SKM-1 treated with dmso at 0.1 percent for 144 hours (cell line): ENCODE data around the gene EYA4.

Source experiments
- DNase-seq: peaks from one replicate; lab custom pipeline; 2025; ENCODE audit not compliant: unreplicated experiment; lab: John Stamatoyannopoulos, UW

EYA4 gene

DNA sequence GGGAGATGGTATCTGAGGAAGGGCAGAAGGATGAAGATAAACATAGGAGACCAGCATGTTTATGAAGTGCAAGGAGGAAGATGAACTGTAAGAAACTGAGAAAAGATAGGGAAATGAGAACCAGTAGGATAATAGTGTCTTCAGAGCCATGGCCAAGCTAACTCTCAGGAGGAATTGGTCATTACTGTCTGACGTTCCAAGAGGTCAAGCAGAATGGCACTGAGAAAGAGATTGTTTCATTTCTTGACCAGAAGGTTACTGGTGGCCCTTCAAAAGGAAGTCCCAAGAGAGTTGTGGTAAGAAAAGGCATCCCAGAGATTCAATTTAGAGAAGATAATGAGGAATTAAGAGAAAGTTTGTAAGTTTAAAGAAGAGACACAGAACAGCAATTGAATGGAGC, 47.5 kb downstream of the EYA4 start:
- DNase-seq = no peak

DNA sequence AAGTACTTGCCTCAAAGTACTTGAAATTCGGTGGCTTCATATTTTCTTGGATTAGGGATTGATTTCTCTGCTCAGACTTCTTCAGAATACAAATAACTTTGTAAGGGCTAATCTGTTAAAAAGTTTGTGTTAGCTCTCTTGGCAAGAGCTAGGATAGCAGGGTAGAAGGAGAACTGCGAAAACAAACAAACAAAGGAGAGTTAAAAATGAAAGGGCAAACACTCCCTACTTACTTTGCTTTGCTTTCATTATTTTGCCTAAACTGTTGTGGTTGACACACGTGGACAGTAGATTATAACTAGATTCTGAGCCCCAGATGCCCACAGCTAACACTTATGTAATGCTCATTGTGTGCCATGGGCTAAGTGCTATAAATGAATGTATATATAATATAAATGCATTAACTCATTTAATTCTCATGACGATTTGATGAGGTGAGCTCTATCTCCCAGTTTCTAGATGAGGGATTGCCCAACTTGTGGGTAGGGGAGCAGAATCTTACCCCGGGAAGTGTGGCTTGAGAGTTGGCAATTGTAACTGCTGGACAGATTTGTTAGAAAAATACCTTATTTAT, 48.7 kb downstream of the EYA4 start:
- no peak for DNase-seq

DNA sequence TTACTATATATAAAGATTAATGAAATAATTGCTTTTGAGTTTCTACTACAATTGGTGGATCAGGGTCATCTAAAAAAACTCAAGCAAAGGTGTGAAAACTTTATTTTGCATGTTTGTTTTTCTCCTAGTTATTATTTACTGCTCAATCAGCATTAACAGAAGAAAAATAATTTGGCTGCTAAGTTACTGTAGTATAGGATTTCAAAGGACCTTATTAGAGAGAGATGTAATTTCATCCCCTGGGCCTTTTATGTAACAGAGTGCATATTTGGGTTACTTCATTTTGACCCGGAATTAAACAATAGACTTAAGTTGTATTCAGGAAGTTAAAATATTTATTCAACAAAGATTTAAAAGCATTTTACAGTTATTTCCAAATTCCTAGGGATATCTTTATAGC, 49.8 kb downstream of the EYA4 start:
- DNase-seq = no peak

DNA sequence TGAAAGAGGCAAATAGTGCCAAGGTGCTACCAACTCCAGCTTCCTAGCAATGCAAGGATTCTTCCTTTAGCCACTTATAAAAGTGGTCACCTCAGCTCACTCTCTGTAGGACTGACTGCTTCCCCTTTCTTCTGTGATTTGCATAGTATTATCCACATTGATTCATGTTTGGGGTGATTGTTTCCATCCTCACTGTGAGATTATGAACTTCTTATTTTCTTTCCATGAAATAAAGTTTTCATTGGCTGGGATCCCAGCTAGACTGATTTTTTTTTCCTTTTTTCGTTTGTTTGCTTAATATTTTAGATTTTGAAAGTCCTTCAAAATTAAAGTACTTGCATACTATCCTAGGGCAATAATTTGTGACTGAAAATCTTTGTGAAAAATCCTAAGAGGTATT, 50.5 kb downstream of the EYA4 start:
- DNase-seq = no peak

DNA sequence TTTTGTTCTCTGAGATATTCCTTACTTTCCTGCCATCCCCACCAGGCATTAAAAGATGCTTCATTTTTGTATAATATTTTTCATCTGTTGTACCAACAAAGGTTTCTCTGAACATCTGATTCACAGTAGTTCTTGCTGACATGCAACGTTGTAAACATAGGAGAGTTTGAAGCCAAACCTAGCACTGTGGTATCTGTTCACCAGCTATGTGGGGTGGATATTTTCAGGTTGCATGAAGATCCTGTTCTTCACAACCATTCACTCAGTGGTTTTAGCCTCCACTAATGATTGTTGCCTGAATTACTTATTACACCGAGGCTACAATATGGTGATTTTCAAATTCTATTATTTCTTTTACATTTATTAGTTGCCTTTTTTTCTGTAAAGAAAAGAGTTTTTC, 56.5 kb downstream of the EYA4 start:
- DNase-seq = no peak

DNA sequence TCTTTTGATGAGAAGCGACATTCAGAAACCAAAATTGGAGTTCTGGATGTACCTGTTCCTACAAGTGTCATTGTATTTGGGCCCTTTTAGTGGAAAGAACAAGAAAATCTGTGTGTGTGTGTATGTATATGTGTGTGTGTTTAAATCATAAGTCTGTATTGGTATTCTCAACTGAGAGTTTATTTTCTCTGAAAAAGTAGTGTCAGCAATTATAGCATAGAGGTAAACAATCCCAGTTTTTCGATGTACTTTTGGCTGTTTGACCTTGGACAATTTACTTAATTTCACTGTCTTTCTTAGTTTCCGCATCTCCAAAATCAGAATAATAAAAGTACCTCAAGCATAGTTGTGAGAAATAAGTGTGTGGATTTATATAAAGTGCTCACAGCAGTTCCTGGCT, 57.2 kb downstream of the EYA4 start:
- DNase-seq = no peak

DNA sequence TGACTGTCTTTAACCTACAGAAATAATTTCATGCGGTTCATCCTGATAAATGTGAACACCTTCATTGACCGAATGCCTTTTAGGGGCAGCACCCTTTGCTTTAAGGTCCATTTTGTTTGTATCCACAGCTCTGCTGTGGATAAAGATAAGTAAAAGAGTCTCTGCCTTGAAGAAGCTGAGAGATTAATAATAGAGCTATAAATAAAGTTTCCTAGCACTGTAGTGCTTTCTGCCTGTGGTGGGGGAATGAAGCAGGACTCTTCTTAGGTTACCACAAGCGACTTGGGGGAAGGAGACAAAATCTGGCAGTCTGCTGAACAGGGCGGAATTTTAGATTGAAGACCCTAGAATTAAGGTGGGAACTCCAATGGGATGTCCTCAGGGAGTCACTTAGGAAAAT, 57.6 kb downstream of the EYA4 start:
- no peak for DNase-seq

DNA sequence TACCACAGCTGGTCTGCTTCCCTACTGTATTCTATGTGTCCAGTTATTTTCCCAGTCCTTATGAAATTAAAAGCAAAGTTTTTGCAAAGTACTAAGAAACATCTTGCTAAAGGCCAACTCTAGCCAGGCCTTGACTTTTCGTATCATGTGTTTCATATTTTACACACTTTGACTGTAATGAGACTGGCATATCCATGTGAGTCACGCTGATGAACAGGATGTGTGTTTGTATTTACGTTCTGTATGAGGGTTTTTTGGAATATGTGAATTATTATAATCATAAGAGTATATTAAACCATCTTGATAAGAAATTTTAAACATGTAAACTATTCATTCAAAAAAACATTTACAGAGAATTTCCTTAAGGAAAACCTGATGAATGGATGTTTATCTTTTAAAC, 59.7 kb downstream of the EYA4 start:
- no peak for DNase-seq

DNA sequence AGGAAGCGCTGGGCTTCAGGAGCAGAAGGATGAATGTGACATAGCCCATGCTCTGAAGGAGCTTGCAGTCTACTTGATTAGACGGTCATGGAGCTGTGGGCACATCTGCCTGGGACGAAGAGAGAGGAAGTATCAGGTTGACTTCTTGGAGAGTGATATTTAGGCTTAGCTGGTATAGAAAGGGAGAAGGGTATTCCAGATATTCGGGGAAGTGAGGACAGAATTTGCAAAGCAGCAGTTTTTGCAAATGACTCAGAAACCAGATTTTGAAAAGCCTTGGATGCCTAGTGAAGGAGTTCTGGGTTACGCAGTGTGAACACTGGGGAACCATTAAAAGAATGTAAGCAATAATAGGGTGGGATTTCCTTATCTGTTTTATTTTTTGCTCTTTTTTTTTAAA, 60.7 kb downstream of the EYA4 start:
- DNase-seq = no peak

DNA sequence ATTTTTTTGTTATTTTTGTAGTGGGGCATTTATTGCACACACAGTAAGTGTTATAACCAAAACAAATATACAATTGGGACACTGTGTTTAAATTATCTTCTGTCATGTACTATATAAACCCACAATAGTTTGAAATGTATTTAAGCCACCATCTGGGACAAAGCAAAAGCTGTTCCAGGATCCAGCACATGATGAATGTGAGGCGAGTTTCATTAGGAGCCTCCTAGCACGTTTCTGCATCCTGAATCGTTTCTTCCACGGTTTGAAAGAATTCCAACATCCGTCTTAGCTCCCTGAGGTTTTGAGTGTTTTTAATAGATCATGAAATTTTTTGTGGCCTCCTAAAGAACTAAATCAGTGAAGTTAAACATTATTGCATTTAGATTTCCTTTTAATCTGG, 65.8 kb downstream of the EYA4 start:
- DNase-seq = no peak

DNA sequence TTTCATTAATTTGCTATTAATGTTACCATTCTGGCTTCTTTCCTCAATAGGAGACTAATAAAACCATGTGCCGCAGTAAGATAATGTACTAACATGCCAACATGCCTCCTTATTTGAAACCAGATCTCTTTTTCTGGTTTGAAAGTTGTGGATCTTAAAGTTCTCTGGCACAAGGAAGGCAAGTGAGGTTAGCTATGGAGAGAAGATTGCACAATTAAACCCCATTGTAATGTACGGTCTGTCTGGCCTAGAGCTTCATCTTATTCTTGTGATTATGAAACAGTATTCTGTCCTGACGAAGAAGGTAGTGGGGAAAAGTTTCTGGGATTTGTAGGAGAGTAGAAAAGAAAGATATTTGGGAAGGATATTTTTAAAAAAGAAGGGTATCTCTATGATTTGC, 68.4 kb downstream of the EYA4 start:
- peak; percentile 12 for DNase-seq

DNA sequence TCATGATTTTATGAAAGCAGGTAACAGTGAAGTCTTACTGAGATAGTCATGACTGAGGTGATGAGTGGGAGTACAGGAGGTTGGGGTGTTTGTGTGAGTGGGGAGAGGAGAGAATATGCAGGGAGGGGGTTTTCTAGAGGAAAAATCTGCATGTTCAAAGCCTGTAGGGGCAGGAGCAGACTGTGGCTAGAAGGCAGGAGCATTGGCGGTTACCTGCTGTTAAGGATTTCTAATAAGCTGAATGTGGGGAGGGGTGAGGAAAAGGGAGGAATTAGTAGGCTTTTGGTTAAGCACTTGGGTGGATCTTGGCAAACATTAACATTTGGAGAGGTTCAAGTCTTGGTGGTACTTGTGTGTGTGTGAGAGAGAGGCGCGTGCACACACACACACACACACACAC, 70.8 kb downstream of the EYA4 start:
- no peak for DNase-seq

DNA sequence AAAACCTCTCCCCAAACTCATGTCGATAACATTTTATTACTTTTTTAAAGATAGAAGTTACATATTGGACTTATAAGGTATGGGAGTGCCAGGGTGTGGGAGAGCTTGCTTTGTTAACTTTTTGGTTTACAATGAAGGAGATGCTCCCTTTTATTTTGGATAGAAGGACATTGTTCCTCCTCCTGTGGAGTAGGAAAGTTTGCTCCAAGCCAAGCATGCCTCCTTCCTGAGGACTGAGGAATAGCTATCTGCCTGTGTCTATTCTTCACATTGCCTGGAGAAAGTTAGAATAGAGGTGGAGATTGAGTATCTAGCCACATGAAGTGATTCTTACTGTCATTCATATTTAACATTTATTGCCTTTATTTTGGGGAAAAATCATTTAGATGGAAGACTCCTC, 71.9 kb downstream of the EYA4 start:
- no peak for DNase-seq

DNA sequence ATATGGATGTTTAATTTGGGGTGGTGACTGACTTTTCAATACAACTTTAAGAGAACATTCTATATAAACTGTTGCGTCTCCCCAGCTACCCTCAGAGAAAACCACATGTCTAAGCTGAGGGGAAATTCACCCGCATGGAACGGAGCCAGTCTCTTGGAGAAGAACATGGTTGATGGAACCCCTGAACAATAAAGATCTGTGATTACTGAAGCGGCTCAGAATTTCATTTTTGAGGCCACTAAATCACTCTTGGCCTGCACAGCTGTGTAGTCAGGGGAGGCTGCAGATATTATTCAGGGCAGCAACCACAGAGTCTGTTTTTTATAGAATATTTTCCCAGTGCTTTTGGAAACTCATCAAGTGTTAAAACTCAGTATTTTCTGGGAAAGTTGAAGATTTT, 73.8 kb downstream of the EYA4 start:
- no peak for DNase-seq

DNA sequence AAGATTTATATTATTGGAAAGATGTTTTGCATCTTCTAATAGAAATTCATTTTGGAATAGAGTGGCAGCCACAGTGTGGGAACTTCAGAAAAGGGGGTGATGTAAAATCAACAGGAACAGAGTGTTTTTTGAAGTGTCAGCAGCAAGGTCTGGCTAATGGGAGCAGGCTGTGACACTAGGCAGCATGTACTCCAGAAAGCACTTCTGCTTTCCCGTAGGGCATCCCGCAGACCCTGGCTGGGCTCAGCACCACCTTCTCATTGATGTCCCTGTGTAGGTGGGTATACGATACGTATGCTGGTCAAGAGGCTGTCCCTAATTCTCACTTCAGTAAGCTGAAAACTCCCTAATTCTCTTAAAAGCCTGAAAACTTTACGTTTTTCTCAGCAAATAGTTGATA, 74.7 kb downstream of the EYA4 start:
- DNase-seq = no peak

DNA sequence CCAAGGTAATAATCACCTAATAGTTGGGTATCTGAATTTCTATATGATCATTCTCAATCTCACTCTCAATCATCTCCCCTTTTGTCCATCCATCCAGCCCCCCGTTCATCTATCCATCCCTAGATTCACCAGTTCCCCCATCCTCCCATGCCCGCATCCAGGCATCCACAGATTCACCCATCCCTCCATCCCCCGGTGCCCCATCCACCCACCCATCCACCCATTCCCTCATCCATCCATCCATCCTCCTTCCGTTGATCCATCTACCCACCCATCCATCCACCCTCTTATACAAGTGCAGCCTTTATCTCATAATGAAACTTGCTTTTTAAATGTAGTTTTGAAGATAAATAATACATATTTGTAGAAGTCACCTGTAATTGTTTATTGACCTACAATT, 76.5 kb downstream of the EYA4 start:
- DNase-seq = no peak

DNA sequence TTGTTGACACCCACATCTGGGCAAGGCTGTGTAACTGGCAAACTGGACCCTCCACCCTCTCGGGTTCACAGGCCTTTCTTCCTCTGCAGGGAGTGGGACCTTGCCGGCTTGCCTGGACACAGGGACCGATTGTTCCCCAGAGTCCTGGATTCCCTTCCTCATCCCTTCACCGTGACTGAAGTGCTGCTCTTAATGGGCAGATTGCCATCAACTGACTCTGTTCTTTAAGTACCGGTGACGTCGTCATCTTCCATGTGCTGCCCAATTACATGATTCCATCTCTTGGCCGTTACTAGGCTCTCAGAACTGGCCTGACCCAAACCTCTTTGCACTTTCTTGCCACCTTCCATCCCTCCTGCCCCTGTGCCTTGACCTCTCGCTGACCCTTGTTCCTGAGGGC, 85.4 kb downstream of the EYA4 start:
- no peak for DNase-seq

DNA sequence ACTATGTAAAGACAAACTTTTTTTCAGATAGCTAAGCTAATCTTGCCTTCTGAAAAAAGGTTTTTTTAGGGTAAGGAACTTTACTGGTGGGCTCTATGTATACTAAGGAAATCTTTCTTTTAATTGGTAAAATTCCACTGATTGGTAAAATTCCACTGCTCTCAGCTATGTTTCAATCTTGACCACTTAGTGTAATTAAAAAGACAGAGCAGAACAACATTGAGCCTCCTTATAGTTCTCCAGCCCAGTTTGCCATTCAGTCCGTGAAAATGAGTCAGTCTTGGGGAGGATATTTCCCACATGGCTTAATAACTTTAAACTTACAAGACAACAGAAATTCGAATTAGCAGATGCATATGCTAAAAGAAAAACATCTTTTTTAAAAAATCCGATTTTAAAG, 92.7 kb downstream of the EYA4 start:
- DNase-seq = no peak

DNA sequence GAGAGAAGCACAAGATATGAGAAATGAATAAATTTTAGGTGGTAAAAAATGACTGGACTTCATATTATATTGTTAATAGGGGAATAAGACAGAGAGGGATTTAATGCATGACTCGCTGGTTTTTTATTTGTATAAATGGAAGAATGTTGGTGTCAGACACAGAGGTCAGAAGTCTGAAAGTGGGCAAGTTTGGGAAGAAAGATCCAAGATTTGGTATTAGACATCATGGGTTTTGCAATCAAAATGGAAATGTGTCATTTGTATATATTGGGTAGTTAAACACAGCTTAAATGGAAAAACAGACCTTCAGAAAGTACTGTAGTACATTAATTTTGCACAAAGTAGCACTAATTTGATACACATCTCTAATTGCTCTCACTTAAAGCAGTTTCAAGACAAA, 96.2 kb downstream of the EYA4 start:
- no peak for DNase-seq

DNA sequence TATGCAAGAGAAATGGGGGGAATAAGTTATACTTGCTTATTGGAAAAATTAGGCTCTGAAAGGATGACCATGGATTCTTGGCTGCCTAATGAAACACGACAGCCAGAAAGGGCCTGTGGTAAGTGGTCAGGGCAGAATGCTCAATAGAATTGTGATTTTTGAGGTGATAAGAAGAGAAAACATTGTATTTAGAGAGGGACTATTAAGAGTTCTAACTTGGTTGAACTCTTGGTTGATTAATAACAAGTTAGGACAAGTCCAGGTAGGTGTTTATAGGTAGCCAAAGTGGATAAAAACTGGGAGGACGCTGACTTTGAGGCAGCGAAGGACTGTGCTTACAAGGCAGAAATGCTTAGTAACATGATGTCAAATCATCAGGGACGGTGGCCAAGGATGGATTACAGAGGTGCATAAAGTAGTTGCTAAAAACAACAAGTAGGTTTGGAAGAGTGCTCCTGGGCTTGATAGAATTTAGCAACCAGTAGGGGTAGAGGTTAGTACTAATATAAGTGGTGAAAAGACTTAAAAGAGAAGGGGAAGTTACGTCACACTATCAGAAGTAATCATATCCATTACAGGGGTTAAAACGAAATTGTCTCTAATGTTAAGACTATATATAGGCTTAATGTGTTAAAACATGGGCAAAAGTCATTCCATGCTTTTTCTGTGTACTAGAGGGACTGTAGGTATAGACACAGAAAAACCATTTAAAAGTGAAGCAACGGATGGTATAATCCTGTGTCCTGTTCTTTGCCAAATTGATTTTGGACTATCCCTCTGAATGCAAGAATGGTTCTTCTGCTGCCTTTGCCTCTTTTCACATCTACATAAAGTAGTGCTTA, 98.6 kb downstream of the EYA4 start:
- peak; percentile 2 for DNase-seq

DNA sequence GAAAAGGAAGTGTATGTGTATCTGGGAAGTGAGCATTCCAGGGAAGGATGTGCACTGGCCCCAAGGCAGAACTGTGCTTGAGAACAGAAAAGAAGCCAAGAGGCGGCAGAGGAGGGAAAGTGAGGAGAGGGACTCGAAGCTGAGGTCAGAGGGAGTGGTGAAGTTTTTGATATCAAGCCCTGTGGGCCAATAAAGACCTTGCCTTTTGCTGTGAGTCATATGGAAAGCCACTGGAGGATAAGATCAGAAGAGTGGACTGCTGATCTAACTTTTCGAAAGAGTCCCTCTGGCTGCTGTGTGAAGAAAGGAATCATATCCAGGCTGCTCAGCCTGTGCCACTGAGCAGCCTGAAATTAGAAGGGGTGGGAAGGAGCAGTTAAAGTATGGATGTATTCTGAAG, 99.4 kb downstream of the EYA4 start:
- DNase-seq = no peak

DNA sequence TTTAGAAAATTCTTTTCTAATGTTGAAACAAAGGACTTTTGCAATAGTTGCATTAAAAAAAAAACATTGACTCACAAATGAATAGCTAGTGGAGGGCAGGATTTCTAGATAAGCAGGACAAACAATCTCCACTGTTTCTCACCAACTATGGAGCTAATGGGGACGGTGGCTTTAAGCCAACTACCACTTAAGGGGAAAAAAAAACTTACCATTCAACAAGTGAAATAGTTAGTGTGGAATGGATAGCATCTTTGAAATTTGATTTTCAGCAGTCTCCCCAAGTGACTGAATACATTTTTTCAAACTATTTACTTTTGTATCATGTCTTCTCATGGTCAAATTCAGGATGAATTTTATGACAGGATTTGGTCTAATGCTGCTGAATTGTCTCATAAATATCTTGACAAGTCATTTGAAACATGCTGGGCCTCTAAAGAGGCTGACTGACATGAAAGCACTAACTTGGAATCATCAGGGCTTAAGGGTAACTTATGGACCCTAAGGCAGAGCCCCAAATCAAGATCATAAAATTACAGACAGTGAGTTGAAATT, 100.5 kb downstream of the EYA4 start:
- DNase-seq = no peak

DNA sequence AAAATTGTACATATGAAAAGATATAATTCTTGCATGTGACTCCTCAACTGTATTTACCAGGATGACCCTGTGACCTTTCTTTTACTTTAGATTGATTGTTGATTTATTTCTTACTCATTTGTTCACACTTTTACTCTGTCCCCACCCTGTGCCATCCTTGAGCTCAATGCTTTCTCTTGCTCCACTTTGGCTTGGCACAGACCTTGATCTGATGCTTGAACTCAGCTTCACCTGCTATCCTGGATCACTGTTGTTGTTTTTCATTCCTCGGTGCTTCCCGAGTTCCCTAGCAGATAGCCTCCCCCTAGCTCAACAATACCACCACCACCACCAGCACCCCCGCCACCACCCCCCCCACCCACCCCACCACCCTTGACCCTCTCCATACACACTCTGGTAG, 102.1 kb downstream of the EYA4 start:
- no peak for DNase-seq
